ENCODE data around the gene DNPEP. TPM values are rescaled to one million over a fixed set of nuclear protein-coding genes. Genes with fewer than 3 reads are reported as not detected.

DNPEP gene
- total RNA-seq, 1 experiment from 2014 or later: 60.9 TPM

DNA sequence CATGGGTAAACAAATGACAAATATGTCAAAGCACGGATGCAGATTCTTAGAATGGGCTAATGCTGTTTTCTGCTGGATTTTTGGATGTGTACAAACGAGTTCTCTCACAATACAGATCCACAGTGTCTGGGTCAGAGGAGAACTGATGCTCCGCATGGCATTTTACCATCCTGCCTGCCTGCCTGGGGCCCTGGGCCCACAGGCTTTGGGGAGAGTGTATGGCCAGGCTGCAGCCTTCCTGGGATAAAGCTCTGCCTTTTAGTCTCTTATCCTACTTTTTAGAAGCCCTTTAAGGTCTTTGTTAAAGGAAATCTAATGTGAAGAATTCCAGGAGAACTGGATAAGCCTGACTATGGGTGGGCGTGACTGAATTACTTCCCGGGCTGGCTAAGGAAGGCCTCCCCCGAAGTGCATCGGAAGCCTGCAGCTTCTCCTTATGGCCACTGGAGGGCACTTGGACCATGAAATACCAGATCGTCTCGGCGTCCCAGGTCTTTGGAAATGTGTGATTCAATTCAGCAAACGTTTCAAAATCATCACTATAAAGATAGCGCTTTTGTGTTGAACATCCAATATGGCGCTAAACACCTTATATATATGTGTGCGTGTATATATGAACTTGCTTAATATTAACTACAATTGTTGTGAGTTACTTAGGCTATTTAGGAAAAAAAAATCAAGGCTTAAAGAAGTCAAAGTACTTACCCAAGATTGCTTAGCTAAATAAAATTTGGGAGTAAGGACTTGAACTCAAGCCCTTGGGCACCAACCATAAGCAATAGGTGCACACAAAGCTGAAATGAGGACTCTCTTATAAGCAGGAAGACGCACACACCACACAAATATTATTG lies 15.2 kb upstream of the DNPEP start:
- Mint-ChIP-seq H3K4me1 (peaks cover 33 to 45% of the 10 kb centered on the region in 2 experiments), H3K9me3 (no peaks in the 10 kb centered on the region; a peak in 1 of 5 replicates), H3K27me3 (ENCODE audit: low read depth) (peaks cover 7% of the 10 kb centered on the region), H3K36me3 (ENCODE audit: insufficient read depth in 1 of 3, low read depth in 3 of 3) (no peaks in the 10 kb centered on the region), H3K27ac (no peak overlapping the region), H3K4me3 (no peak overlapping the region)
- Histone ChIP-seq H3K9me3 (ENCODE audit: control insufficient read depth, low read depth, low read length) (no peaks in the 10 kb centered on the region), H2BK20ac (ENCODE audit: low read depth, low read length, poor library complexity, severe bottlenecking) (no peak overlapping the region), H3T11ph (ENCODE audit: low read length) (no peak overlapping the region), H3K18ac (ENCODE audit: insufficient read length, low read depth, low read length) (no peak overlapping the region), H3K56ac (ENCODE audit: insufficient read length, low read depth, low read length) (no peak overlapping the region), H3K79me1 (ENCODE audit: insufficient read depth, low read depth, low read length, poor library complexity, severe bottlenecking) (no peaks in the 10 kb centered on the region), H2BK12ac (ENCODE audit: insufficient read length, low read depth, low read length) (no peak overlapping the region), H3K23me2 (ENCODE audit: insufficient read length, low read depth, low read length, poor library complexity, severe bottlenecking) (no peaks in the 10 kb centered on the region), H2BK15ac (ENCODE audit: low read depth, low read length) (no peak overlapping the region), H2AK5ac (ENCODE audit: insufficient read length, low read length) (no peak overlapping the region), H2BK5ac (ENCODE audit: insufficient read length, low read length) (no peak overlapping the region), H3K27me3 (ENCODE audit: insufficient read depth, low read length) (no peaks in the 10 kb centered on the region), H3K4ac (ENCODE audit: low read depth, low read length) (no peak overlapping the region), H3K23ac (ENCODE audit: insufficient read length, low read depth, low read length) (no peak overlapping the region), H4K20me1 (ENCODE audit: control insufficient read depth, insufficient read depth, insufficient read length) (no peaks in the 10 kb centered on the region), H3K9ac (ENCODE audit: extremely low read depth, insufficient read length, low read length) (no peak overlapping the region), H4K5ac (ENCODE audit: insufficient read length, low read depth, low read length) (no peak overlapping the region), H2BK120ac (ENCODE audit: low read depth, low read length, poor library complexity, severe bottlenecking) (no peak overlapping the region), H2AFZ (ENCODE audit: low read length) (no peak overlapping the region), H4K8ac (replicated peaks; ENCODE audit: insufficient read length, low read depth, low read length) (no peak overlapping the region), H3K4me2 (ENCODE audit: insufficient read depth, insufficient read length, low read length) (no peak overlapping the region), H3K14ac (ENCODE audit: insufficient read depth, low read length) (no peak overlapping the region), H3K79me2 (ENCODE audit: insufficient read depth, low read length) (no peaks in the 10 kb centered on the region), H3K27ac (ENCODE audit: insufficient read length, low read depth, low read length) (no peak overlapping the region), H3K4me1 (ENCODE audit: insufficient read depth, low read length) (no peaks in the 10 kb centered on the region), H4K91ac (ENCODE audit: insufficient read length, low read depth, low read length) (no peak overlapping the region)
- TF ChIP-seq, protein P1, sequence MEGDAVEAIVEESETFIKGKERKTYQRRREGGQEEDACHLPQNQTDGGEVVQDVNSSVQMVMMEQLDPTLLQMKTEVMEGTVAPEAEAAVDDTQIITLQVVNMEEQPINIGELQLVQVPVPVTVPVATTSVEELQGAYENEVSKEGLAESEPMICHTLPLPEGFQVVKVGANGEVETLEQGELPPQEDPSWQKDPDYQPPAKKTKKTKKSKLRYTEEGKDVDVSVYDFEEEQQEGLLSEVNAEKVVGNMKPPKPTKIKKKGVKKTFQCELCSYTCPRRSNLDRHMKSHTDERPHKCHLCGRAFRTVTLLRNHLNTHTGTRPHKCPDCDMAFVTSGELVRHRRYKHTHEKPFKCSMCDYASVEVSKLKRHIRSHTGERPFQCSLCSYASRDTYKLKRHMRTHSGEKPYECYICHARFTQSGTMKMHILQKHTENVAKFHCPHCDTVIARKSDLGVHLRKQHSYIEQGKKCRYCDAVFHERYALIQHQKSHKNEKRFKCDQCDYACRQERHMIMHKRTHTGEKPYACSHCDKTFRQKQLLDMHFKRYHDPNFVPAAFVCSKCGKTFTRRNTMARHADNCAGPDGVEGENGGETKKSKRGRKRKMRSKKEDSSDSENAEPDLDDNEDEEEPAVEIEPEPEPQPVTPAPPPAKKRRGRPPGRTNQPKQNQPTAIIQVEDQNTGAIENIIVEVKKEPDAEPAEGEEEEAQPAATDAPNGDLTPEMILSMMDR (conservative IDR thresholded peaks at IDR 0.05): peak; percentile 96
- DNase-seq: peak; percentile 84
- no CpG with 5 or more reads among the region's 15 CpGs for WGBS (ENCODE audit: extremely low coverage, insufficient read length, low lambda C conversion rate)
